ENCODE measurements around the gene SORCS1.

The SORCS1 gene

DNA sequence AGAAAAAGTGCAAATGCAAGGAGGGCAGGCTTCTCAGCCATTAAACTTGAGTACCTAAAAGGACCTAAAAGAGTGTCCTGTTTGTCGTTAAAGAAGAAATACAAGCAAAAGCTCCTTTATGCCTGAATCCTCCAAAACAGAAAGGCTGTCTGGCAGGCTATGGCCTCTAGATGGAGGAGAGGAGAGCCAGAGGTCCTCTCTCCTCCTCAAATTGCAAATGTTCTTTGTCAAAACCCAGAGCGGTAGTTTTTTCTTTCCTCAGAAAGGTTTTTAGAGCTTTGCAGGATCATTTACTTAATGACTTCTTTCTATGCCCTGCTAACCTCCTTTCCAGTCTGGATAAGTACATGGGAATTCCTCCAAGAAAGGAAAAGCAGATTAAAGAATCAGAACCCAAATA lies 1.9 kb upstream of the SORCS1 start:
- Histone ChIP-seq H2AFZ (ENCODE audit: low read depth, low read length, severe bottlenecking) (no peak overlapping the region), H4K20me1 (ENCODE audit: low read depth, low read length) (no peaks in the 10 kb centered on the region)
- TF ChIP-seq, protein P1, sequence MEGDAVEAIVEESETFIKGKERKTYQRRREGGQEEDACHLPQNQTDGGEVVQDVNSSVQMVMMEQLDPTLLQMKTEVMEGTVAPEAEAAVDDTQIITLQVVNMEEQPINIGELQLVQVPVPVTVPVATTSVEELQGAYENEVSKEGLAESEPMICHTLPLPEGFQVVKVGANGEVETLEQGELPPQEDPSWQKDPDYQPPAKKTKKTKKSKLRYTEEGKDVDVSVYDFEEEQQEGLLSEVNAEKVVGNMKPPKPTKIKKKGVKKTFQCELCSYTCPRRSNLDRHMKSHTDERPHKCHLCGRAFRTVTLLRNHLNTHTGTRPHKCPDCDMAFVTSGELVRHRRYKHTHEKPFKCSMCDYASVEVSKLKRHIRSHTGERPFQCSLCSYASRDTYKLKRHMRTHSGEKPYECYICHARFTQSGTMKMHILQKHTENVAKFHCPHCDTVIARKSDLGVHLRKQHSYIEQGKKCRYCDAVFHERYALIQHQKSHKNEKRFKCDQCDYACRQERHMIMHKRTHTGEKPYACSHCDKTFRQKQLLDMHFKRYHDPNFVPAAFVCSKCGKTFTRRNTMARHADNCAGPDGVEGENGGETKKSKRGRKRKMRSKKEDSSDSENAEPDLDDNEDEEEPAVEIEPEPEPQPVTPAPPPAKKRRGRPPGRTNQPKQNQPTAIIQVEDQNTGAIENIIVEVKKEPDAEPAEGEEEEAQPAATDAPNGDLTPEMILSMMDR (IDR thresholded peaks at IDR 0.05; ENCODE audit: insufficient read depth, low read length, poor library complexity, severe bottlenecking): no peak
- no peak for TF ChIP-seq EZH2phosphoT487 (conservative IDR thresholded peaks at IDR 0.05; ENCODE audit: low read length)

DNA sequence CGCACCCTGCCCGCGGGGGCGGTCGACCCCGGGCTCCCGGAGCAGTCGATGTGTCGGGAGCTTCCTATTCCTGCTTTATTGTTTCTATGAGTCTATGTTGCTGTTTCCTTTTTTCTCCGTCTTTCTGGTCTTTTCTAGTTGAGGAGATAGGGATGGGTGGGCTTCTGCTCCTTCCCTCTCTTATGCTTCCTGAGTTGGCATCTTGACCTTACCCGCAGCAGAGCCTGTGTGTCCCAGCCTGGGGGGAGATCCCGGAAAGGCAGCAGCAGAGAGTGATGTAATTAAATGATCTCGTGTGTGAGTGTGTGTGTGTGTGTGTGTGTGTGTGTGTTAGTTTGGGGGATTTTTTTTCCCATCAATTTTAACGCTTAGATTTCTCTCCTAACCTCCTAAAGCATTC lies 486 bp upstream of the SORCS1 start:
- no peaks in the 10 kb centered on the region for H3K9me2 ChIP-seq (replicated peaks; ENCODE audit: insufficient read depth, low read length)
- no peaks in the 10 kb centered on the region for H3K9me3 ChIP-seq (ENCODE audit: insufficient read depth, low read length)
- H3F3A ChIP-seq (ENCODE audit: insufficient read depth): no peaks in the 10 kb centered on the region
- no peaks in the 10 kb centered on the region for H3K36me3 ChIP-seq (ENCODE audit: low read length)
- H3K9ac ChIP-seq (ENCODE audit: low read length): no peak overlapping the region
- H3K27me3 ChIP-seq (ENCODE audit: low read length): no peaks in the 10 kb centered on the region
- no peak overlapping the region for H3K4me2 ChIP-seq (ENCODE audit: low read depth, low read length, poor library complexity, severe bottlenecking)
- no peak overlapping the region for H3K27ac ChIP-seq (ENCODE audit: low read depth, low read length)
- TF ChIP-seq EZH2phosphoT487 (conservative IDR thresholded peaks at IDR 0.05; ENCODE audit: low read length): no peak
- TF ChIP-seq, protein P1 (IDR thresholded peaks at IDR 0.05; ENCODE audit: insufficient read depth, low read length, poor library complexity, severe bottlenecking): no peak
- no peak overlapping the region for H3K4me3 ChIP-seq (ENCODE audit: insufficient read depth, low read length, poor library complexity, severe bottlenecking)
- no peak overlapping the region for H2AFZ ChIP-seq (ENCODE audit: low read depth, low read length, severe bottlenecking)
- no peaks in the 10 kb centered on the region for H3K79me2 ChIP-seq (ENCODE audit: insufficient read depth, low read length)
- H4K20me1 ChIP-seq (ENCODE audit: low read depth, low read length): no peaks in the 10 kb centered on the region

More for the DNA sequence above, 1.9 kb upstream of the SORCS1 start:
- Histone ChIP-seq H3K4me2 (ENCODE audit: low read depth, low read length, poor library complexity, severe bottlenecking) (no peak overlapping the region), H3K9me2 (replicated peaks; ENCODE audit: insufficient read depth, low read length) (no peaks in the 10 kb centered on the region), H3K4me3 (ENCODE audit: insufficient read depth, low read length, poor library complexity, severe bottlenecking) (no peak overlapping the region), H3K9me3 (ENCODE audit: insufficient read depth, low read length) (no peaks in the 10 kb centered on the region), H3K36me3 (ENCODE audit: low read length) (no peaks in the 10 kb centered on the region), H3K27ac (ENCODE audit: low read depth, low read length) (no peak overlapping the region), H3F3A (ENCODE audit: insufficient read depth) (no peaks in the 10 kb centered on the region), H3K79me2 (ENCODE audit: insufficient read depth, low read length) (no peaks in the 10 kb centered on the region), H3K27me3 (ENCODE audit: low read length) (no peaks in the 10 kb centered on the region), H3K9ac (ENCODE audit: low read length) (no peak overlapping the region)

DNA sequence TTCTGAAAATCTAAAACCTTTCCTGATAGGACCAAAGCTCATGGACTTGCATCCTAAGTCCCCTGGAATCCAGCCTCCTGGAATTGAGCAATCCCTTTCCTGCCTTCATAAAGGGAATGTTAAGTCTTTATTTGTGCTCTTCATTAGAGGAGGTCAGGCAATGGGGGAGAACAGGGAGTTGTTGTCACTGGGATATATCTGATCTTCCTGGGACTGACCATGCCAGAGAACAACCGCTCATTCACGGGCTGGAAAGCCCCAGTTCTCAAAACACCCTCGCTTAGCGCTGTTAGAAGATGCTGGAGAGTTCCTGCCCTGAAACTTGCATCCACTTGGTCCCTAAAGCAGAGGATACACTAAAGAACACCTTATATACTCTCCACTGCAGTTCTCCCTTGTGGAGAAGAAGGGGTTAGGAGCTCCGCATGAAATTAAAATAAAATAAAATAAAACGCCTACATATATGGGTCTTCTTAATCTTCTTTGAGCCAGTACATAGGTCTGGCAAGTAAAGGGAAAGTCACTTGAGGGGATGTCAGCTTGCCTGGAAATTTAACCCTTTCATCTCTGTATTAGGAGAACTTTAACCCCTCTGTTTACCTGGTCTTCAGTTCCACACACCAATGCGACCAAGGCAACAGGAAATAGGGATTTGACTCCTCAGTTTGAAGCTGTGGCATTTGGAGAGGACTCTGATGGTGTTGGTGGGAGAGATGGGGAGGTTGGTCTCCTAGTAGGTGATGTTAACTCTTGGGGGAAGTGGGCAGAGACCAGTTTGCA lies 1.2 kb downstream of the SORCS1 start:
- no peak overlapping the region for H3K4me3 ChIP-seq (ENCODE audit: insufficient read depth, low read length, poor library complexity, severe bottlenecking)
- no peak overlapping the region for H3K9ac ChIP-seq (ENCODE audit: low read length)
- no peaks in the 10 kb centered on the region for H4K20me1 ChIP-seq (ENCODE audit: low read depth, low read length)
- no peaks in the 10 kb centered on the region for H3F3A ChIP-seq (ENCODE audit: insufficient read depth)
- TF ChIP-seq, protein P1 (IDR thresholded peaks at IDR 0.05; ENCODE audit: insufficient read depth, low read length, poor library complexity, severe bottlenecking): no peak
- no peak for TF ChIP-seq EZH2phosphoT487 (conservative IDR thresholded peaks at IDR 0.05; ENCODE audit: low read length)
- H3K27ac ChIP-seq (ENCODE audit: low read depth, low read length): no peak overlapping the region
- no peaks in the 10 kb centered on the region for H3K27me3 ChIP-seq (ENCODE audit: low read length)
- no peak overlapping the region for H2AFZ ChIP-seq (ENCODE audit: low read depth, low read length, severe bottlenecking)
- H3K9me3 ChIP-seq (ENCODE audit: insufficient read depth, low read length): no peaks in the 10 kb centered on the region
- no peaks in the 10 kb centered on the region for H3K36me3 ChIP-seq (ENCODE audit: low read length)
- H3K4me2 ChIP-seq (ENCODE audit: low read depth, low read length, poor library complexity, severe bottlenecking): no peak overlapping the region
- H3K9me2 ChIP-seq (replicated peaks; ENCODE audit: insufficient read depth, low read length): no peaks in the 10 kb centered on the region
- no peaks in the 10 kb centered on the region for H3K79me2 ChIP-seq (ENCODE audit: insufficient read depth, low read length)
